ENCODE measurements around the gene AKR1C2. TPM values are rescaled to one million over a fixed set of nuclear protein-coding genes. Genes with fewer than 3 reads are reported as not detected.
"Not testable (repeated sequence)": the region's sequence is repeated elsewhere in the genome, so short reads cannot be mapped to it uniquely, and the experiment has no call there.

The AKR1C2 gene
- polyA plus RNA-seq, 12 donors, result 4.5 to 14.9 (median 9.6) TPM; not detected in 2

- DNase-seq, result not testable (repeated sequence)
Measured at GRCh38 chr10:4992564-4992963, 11.1 kb downstream of the AKR1C2 start.

GRCh38 chr10:4991463-4991862, 12.2 kb downstream of the AKR1C2 start:
- not testable (repeated sequence) for DNase-seq

- no peak for DNase-seq
Measured at GRCh38 chr10:4990217-4990616, 13.4 kb downstream of the AKR1C2 start.

DNA sequence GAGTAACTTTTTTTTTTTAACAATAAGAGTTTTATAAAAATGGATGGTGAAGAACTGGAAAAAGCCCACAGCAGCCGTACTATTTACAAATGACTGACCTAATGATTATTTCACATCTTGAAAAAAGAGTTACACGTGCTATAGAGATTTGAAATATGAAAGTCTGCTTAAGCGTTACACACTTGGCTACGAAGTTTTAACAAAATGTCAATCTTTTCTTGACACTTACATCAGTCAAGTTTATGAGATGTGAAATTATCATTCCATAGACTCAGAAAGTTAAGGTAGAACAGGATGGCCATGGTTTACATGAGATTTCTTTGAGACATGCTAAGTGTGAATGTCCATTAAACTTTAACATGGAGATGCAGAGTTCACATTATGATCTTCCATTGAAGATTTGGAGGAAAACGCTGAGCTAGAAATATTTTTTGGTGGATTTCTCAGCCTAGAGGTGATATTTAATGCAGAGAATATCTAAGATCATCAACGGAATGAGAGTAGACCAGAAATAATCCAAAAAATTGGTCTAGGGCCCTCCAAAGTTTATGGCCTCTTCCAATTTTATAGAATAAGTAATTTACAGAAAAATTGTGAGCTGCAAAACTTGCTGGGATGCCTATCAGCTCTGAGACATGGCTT, 15.5 kb downstream of the AKR1C2 start:
- DNase-seq, result not testable (repeated sequence)

- DNase-seq, result no peak
Measured at GRCh38 chr10:4984971-4985594, 18.6 kb downstream of the AKR1C2 start.

DNA sequence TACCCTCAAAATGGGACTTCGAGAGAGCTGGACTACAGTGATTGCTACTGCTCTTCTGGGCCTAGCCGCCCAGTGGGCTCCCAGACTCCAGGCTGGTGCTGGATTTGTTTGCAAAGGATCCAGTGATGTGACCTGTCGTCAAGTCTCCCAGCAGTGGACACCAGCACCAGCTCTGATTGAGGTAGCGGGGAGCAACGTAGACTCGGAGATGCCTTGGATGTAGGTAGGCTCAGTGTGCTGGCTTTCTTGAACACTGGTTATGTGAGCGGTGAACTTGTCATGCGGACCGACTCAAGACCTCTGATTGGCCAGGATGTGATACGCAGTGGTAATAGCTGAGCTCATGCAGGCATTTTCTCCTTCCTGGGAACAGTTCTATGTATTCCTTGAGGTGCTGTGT, 19.4 kb downstream of the AKR1C2 start:
- DNase-seq, result no peak

DNA sequence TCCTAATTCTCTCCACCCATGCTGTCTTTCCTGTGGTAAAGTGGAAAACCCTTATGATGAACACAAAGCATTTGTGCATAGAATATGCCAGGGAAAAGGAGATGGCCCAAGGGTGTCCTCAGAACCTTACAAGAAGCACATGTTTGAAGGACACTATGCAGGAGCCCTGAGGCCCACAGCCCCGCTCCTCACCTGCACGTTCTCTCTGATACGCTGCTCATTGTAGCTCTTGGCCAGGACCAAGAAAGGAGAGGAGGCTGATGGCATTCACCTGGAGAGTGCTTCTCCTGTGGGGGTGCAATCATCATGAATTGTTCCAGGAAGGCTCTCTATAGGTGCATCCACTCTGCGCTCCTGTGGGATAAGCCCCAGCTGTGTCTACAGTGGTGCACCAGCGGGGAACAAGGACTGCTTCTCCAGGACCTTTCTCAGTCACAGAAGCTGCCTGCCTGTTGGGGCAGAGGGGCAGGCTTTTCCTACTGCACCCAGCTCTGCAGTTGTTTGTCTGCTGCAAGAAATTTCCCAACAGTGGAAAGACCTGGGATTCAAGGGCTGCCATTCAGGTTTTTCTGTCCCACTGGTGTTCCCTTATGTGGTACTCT, 19.9 kb downstream of the AKR1C2 start:
- no peak for DNase-seq

- no peak for DNase-seq
Measured at GRCh38 chr10:4982764-4983226, 20.9 kb downstream of the AKR1C2 start.

DNA sequence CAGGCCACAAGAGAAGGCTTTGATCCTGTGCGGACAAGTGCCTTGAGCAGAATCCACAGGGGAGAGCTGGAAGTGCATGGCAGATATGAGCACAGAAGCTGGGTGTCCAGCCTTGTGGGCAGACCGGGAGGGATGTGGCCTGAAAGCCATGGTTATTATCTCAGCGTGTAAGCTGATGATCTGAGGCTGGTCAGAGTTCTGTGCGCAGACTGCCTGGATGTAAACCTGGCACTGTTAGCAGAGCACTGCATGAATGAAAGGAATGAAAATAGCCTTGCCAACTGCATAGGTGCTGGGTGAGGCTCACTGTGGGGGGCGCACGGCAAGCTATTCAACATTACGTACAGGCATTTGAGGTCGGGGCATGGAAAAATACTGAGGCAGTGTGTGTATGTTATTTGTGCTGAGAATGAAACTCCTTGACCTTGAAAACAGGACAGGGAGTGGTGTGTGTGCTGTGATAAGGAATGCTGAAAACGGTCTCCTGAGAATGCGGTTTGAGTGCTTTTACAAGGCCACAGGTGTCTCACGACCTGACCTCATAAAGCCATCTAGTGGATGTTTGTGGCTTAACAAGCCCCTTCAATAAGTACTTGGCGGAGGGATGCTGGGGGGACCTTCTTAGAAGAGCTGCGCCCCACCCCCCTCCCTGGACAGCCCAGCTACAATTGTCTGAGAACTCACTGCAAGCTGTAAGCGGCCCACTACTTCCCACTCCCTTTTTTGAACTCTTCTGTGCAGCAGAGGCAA, 21.8 kb downstream of the AKR1C2 start:
- no peak for DNase-seq

DNA sequence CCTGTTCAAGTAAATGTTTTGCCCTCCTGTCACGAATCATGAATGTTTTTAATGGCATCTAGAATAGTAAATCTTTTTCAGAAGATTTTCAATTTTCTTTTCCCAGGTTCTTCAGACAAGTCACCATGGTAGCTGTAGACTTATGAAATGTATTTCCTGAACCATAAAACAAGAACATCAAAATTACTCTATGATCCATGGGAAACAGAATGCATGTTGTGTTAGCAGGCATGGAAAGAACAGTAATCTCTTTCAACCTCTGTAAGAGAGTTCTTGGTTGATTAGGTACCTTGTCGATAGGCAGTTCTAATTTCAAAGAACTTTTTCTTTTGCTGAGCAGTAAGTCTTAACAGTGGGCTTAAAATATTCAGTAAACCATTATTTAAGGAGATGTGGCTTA, 22.9 kb downstream of the AKR1C2 start:
- DNase-seq, result no peak

- no peak for DNase-seq
Measured at GRCh38 chr10:4978870-4979269, 24.8 kb downstream of the AKR1C2 start.

GRCh38 chr10:4977025-4977424, 26.6 kb downstream of the AKR1C2 start:
- no peak for DNase-seq

DNA sequence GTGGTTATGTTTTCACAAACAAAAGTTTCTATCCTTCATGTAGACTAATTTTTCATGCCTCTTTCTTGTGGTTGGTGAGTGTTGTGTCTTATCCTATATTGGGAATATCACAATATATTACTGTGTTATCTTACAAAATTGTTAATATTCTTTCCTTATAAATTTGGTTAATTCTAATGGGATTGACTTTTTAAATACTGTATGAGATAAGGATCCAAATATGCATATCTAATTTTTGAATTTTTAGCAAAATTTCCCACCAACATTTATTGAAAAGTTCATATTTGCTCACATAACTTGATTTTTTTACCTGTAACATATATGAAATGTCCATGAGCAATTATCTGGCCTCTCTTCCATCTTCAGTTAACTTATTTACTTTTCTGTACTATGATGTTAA, 29.3 kb downstream of the AKR1C2 start:
- not testable (repeated sequence) for DNase-seq

DNA sequence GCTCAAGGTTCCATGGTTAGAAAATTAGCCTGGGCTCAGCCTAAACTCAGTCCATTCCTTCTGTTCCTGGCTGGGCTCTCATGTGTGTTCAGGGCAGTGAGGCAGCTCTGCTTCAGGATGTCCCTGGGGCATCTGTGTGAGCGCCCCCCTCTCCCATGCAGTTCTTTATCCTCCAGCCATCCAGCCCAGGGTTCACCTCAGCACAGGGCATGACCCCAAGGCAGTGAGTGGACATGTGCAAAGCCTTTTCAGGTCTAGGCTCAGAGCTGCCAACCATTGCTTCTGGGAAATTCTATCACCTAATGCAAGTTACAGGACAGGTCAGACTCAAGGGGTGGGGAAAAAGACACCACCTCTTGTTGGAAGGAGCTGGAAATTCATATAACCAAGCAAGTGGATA, 30.4 kb downstream of the AKR1C2 start:
- DNase-seq, result not testable (repeated sequence)

GRCh38 chr10:4972369-4973142, 31.1 kb downstream of the AKR1C2 start:
- not testable (repeated sequence) for DNase-seq

DNA sequence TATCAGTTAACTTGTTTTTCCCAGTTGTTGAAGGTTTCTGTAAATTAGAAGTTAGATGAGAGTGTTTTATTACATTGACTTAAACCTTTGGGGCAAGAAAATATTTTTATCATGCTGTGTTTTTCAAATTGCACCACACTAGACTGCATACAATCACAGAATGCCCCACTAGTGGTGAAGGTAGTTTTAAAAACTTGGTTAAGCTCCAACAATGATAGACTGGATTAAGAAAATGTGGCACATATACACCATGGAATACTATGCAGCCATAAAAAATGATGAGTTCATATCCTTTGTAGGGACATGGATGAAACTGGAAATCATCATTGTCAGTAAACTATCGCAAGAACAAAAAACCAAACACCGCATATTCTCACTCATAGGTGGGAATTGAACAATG, 33.3 kb downstream of the AKR1C2 start:
- not testable (repeated sequence) for DNase-seq

- DNase-seq, result not testable (repeated sequence)
Measured at GRCh38 chr10:4969289-4969688, 34.4 kb downstream of the AKR1C2 start.

DNA sequence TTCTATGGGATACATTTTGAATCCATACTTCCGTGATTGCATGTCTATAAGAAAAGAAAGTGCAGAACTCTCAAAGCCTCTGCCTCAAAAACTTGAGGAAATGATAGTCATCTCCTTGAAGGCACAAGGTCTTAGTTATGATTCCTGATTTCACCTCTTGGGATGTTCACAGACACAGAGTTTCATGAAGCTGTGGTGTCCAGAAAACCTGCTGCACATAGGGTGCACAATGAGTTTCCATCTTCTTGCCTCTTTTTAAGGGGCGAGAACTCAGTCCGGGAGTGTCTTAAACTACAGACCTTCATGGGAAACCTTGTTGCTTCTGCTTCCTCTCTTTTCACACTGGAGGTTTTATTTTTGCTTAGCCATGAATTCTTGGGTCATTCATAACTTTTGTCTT, 36.5 kb downstream of the AKR1C2 start:
- not testable (repeated sequence) for DNase-seq

DNA sequence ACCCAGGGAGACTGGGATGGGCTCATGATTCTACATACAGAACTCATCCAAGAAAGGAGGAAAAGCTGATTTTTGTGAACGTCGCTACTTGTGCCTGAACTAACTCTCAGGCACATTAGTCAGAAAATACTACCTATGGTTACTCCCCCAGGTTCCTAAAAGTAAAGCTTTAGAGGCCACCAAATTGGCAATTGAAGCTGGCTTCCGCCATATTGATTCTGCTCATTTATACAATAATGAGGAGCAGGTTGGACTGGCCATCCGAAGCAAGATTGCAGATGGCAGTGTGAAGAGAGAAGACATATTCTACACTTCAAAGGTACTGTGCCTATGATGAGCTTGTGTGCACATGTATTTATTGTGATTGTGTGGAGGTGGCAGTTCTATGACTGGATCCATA, 37.9 kb downstream of the AKR1C2 start:
- not testable (repeated sequence) for DNase-seq

DNA sequence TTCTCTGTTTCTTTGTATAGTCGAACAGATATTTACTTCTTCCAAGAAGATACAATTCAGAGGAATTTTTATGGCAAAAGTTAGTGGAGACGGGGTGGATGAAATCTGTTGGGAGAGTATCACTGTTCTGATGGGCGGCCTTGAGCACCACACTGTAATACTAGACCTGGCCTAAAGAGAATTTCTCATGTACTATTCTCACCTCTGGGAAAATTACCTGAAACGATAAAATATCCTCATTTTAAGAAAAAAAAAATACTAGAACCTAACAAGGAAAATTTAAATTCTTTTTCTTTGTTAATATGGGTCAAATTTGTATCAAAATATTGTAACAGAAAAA, 39.9 kb downstream of the AKR1C2 start:
- DNase-seq, result not testable (repeated sequence)

Measured in muscle of arm (tissue), 12 donors.